Measurements from ENCODE around the gene TUBA8.

TUBA8 gene

GRCh38 chr22:18066181-18066859, 44.3 kb upstream of the TUBA8 start:
- no peak for DNase-seq
- in situ Hi-C loops (cut with HindIII; ENCODE audit: low pct_ligation_motif_present, low sequenced_read_pairs): no loop called here

GRCh38 chr22:18067121-18067520, 43.5 kb upstream of the TUBA8 start:
- no peak for DNase-seq
- H3K4me3 ChIP-seq (ENCODE audit: low read depth, low read length): no peak overlapping the region
- TF ChIP-seq, protein P1, sequence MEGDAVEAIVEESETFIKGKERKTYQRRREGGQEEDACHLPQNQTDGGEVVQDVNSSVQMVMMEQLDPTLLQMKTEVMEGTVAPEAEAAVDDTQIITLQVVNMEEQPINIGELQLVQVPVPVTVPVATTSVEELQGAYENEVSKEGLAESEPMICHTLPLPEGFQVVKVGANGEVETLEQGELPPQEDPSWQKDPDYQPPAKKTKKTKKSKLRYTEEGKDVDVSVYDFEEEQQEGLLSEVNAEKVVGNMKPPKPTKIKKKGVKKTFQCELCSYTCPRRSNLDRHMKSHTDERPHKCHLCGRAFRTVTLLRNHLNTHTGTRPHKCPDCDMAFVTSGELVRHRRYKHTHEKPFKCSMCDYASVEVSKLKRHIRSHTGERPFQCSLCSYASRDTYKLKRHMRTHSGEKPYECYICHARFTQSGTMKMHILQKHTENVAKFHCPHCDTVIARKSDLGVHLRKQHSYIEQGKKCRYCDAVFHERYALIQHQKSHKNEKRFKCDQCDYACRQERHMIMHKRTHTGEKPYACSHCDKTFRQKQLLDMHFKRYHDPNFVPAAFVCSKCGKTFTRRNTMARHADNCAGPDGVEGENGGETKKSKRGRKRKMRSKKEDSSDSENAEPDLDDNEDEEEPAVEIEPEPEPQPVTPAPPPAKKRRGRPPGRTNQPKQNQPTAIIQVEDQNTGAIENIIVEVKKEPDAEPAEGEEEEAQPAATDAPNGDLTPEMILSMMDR (IDR thresholded peaks at IDR 0.05; ENCODE audit: low read depth, low read length, missing control alignments): no peak
- in situ Hi-C loops (cut with HindIII; ENCODE audit: low pct_ligation_motif_present, low sequenced_read_pairs): no loop called here
- no peaks in the 10 kb centered on the region for H3K36me3 ChIP-seq (replicated peaks)
- no peak overlapping the region for H3K27ac ChIP-seq
- H3K27me3 ChIP-seq (replicated peaks): peaks cover 11% of the 10 kb centered on the region

More at GRCh38 chr22:18066181-18066859, 44.3 kb upstream of the TUBA8 start:
- H3K27me3 ChIP-seq (replicated peaks): peaks cover 11% of the 10 kb centered on the region
- no peaks in the 10 kb centered on the region for H3K36me3 ChIP-seq (replicated peaks)
- no peak overlapping the region for H3K27ac ChIP-seq
- TF ChIP-seq, protein P1 (IDR thresholded peaks at IDR 0.05; ENCODE audit: low read depth, low read length, missing control alignments): no peak
- H3K4me3 ChIP-seq (ENCODE audit: low read depth, low read length): no peak overlapping the region

- in situ Hi-C loops (cut with HindIII; ENCODE audit: low pct_ligation_motif_present, low sequenced_read_pairs): no loop called here
- TF ChIP-seq, protein P1 (IDR thresholded peaks at IDR 0.05; ENCODE audit: low read depth, low read length, missing control alignments): no peak
- Histone ChIP-seq H3K27me3 (replicated peaks) (peaks cover 11% of the 10 kb centered on the region), H3K36me3 (replicated peaks) (no peaks in the 10 kb centered on the region), H3K27ac (no peak overlapping the region), H3K4me3 (ENCODE audit: low read depth, low read length) (no peak overlapping the region)
- no peak for DNase-seq
Measured at GRCh38 chr22:18067548-18068341, 42.9 kb upstream of the TUBA8 start.

DNA sequence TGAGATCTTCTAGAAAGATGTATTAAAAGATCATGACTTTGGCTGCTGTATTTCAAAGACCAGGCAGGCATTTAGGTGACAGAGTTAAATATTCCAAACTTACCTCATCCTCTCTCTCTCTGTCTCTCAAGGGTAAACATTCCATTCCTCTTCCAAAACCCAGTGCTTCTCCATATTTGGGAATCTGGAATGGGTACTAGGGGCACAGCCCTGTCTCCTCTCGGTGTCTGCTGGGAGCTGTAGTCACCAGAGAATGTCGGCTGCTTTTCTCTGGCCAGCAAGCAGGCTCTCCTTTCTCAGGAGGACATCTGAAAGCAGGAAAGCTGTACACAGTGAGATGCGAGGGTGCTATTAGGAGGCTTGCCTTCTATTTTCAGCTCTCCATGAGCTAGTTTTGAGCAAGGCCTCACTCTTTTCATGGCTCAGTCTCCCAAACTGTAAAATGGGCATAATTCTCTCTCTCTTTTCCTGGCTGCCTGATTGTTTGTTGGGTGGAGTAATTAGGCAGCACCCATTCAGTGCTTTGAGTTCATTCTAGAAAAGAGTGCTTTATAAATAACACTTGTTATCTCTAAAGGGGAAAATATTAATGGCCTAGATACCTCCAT, 42.1 kb upstream of the TUBA8 start:
- TF ChIP-seq, protein P1 (IDR thresholded peaks at IDR 0.05; ENCODE audit: low read depth, low read length, missing control alignments): no peak
- no peak for DNase-seq
- no peaks in the 10 kb centered on the region for H3K36me3 ChIP-seq (replicated peaks)
- H3K27ac ChIP-seq: no peak overlapping the region
- no peak overlapping the region for H3K4me3 ChIP-seq (ENCODE audit: low read depth, low read length)
- in situ Hi-C loops (cut with HindIII; ENCODE audit: low pct_ligation_motif_present, low sequenced_read_pairs): no loop called here
- H3K27me3 ChIP-seq (replicated peaks): peaks cover 11% of the 10 kb centered on the region

- DNase-seq: no peak
- Histone ChIP-seq H3K36me3 (replicated peaks) (no peaks in the 10 kb centered on the region), H3K27ac (no peak overlapping the region), H3K27me3 (replicated peaks) (peaks cover 11% of the 10 kb centered on the region), H3K4me3 (ENCODE audit: low read depth, low read length) (no peak overlapping the region)
- TF ChIP-seq, protein P1 (IDR thresholded peaks at IDR 0.05; ENCODE audit: low read depth, low read length, missing control alignments): no peak
- in situ Hi-C loops (cut with HindIII; ENCODE audit: low pct_ligation_motif_present, low sequenced_read_pairs): no loop called here
Measured at GRCh38 chr22:18069041-18069440, 41.6 kb upstream of the TUBA8 start.

Measured in brain microvascular endothelial cell (primary cell).